WTC11 (cell line): Measurements from ENCODE around the gene SIRT2.

Source experiments
- ATF1 ChIP-seq: sonication (generic); formaldehyde crosslinking; IDR thresholded peaks from 2 replicates; pipeline ENCODE4 v1.8.1; 2023; ENCODE audit warnings: mild to moderate bottlenecking, moderate library complexity, missing genetic modification reagents
- ATF3 ChIP-seq: sonication (generic); formaldehyde crosslinking; conservative IDR thresholded peaks from 2 replicates; pipeline ENCODE4 v1.8.1; 2022; ENCODE audit warnings: mild to moderate bottlenecking, missing genetic modification reagents
- CBFB ChIP-seq: sonication (generic); formaldehyde crosslinking; IDR thresholded peaks from 2 replicates; pipeline ENCODE4 v1.8.1; 2022; ENCODE audit warnings: mild to moderate bottlenecking, low read depth, missing genetic modification reagents
- CTCF ChIP-seq: fragments of 200-600 bp; IDR thresholded peaks from 2 replicates; pipeline ENCODE4 v1.8.0; 2022; ENCODE audit warnings: antibody characterized with exemption
- E2F1 ChIP-seq: sonication (generic); formaldehyde crosslinking; IDR thresholded peaks from 2 replicates; pipeline ENCODE4 v1.8.0; 2022; ENCODE audit warnings: mild to moderate bottlenecking, missing genetic modification reagents
- ESRRA ChIP-seq: sonication (generic); formaldehyde crosslinking; IDR thresholded peaks from 2 replicates; pipeline ENCODE4 v1.8.1; 2022; ENCODE audit warnings: mild to moderate bottlenecking, missing genetic modification reagents, borderline replicate concordance
- FOXJ3 ChIP-seq: sonication (generic); formaldehyde crosslinking; IDR thresholded peaks from 2 replicates; pipeline ENCODE4 v1.9.0; 2021; ENCODE audit warnings: missing genetic modification reagents, mild to moderate bottlenecking, borderline replicate concordance
- HMGXB4 ChIP-seq: sonication (generic); formaldehyde crosslinking; IDR thresholded peaks from 2 replicates; pipeline ENCODE4 v1.8.1; 2023; ENCODE audit warnings: mild to moderate bottlenecking, moderate library complexity, missing genetic modification reagents
- NR1H2 ChIP-seq: sonication (generic); formaldehyde crosslinking; IDR thresholded peaks from 2 replicates; pipeline ENCODE4 v1.9.0; 2021; ENCODE audit warnings: mild to moderate bottlenecking, moderate library complexity, missing genetic modification reagents
- ZNF138 ChIP-seq: sonication (generic); formaldehyde crosslinking; conservative IDR thresholded peaks from 2 replicates; pipeline ENCODE4 v1.8.1; 2022; ENCODE audit warnings: mild to moderate bottlenecking, moderate library complexity, missing genetic modification reagents
- ZNF263 ChIP-seq: sonication (generic); formaldehyde crosslinking; IDR thresholded peaks from 2 replicates; pipeline ENCODE4 v1.8.1; 2022; ENCODE audit warnings: low read depth, mild to moderate bottlenecking, moderate library complexity, missing genetic modification reagents

- TF ChIP-seq CTCF, result no peak
- no peak for TF ChIP-seq E2F1
- no peak for TF ChIP-seq NR1H2
- TF ChIP-seq ATF3, result no peak
- no peak for TF ChIP-seq CBFB (CRISPR knock-in tag)
- no peak for TF ChIP-seq HMGXB4 (CRISPR knock-in tag)
- TF ChIP-seq ATF1 (CRISPR knock-in tag), result no peak
- no peak for TF ChIP-seq ESRRA (CRISPR knock-in tag)
- TF ChIP-seq FOXJ3, result no peak
- TF ChIP-seq ZNF138 (CRISPR knock-in tag), result no peak
- no peak for TF ChIP-seq ZNF263 (CRISPR knock-in tag)
Observed at GRCh38 chr19:38853214-38853613, 46.2 kb downstream of the SIRT2 start.
